Stimulated activated naive B cell treated with anti-CD40 and anti-IgM and Interleukin-4, amounts not matched to agents 10 μg/mL and 1 μg/mL and 100 μg/mL, for 72 hours (primary cell): ENCODE results near the gene MYO1G.

Source experiments
- ATAC-seq, 2 donors: fragments of 150-1000 bp; cut with Tn5 transposase; replicated peaks; 2 replicates each; pipeline ENCODE4 v1.10.0; 2021; ENCODE audit warnings: moderate library complexity in 1 of 2
- DNase-seq: peaks from one replicate; pipeline ENCODE4 v3.0.0; 2021
- H3K27ac Mint-ChIP-seq: one replicate; pipeline ENCODE4 v1.8.0; 2022; ENCODE audit warnings: mild to moderate bottlenecking, mixed read lengths
- H3K27me3 Mint-ChIP-seq, 2 donors: one replicate each; pipeline ENCODE4 v1.8.0; 2022; ENCODE audit warnings: mixed read lengths in 2 of 2
- H3K36me3 Mint-ChIP-seq, 2 donors: one replicate each; pipeline ENCODE4 v1.8.0; 2022; ENCODE audit warnings: mixed read lengths in 2 of 2, mild to moderate bottlenecking in 1 of 2
- H3K4me1 Mint-ChIP-seq, 2 donors: one replicate each; pipeline ENCODE4 v1.8.0; 2022; ENCODE audit warnings: mixed read lengths in 2 of 2, mild to moderate bottlenecking in 1 of 2
- H3K4me3 Mint-ChIP-seq, 2 donors: one replicate each; pipeline ENCODE4 v1.8.0; 2022; ENCODE audit warnings: mild to moderate bottlenecking in 2 of 2, mixed read lengths in 2 of 2, moderate library complexity in 1 of 2
- H3K9me3 Mint-ChIP-seq, 2 donors: one replicate each; pipeline ENCODE4 v1.8.0; 2022; ENCODE audit warnings: mixed read lengths in 2 of 2, mild to moderate bottlenecking in 1 of 2

Gene MYO1G

DNA sequence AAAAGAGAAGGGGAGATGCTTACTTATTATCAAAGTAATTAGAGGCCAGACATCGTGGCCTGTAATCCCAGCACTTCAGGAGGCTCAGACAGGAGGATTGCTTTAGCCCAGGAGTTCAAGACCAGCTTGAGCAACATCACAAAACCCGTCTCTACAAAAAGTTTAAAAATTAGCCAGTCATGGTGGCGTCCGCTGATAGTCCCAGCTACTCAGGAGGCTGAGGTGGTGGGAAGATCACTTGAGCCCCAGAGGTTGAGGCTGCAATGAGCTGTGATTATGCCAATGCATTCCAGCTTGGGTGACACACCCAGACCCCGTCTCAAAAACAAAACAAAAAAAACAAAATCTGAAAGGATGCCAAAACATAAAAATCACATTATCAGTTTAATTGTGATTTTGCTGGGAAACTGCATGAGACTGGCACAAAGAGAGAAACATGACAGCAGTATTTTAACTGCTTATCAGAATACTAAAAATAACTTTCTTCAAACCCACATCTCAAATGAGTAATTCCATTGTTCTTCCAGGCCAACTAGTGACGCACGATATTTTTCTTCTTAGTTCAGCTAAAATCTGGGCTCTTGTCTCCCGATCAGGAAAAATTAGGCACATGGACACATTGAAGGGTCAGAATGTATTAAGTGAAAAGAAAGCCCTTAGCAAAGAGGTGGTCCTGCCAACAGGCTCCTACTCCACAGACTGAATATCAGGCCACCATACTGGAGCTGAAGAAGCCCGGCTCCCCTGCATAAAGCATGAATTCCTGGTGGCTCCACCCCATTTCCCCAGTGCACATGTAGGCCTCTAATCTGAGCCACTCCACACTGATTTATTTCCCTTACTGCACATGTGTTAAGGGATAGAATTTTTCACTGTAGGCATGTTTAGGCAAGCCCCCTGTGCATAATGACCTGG lies 11.6 kb upstream of the MYO1G start:
- H3K4me1 Mint-ChIP-seq, result peaks cover 25 to 47% of the 10 kb centered on the region in 2 donors
- peaks cover 15 to 18% of the 10 kb centered on the region in 2 donors for H3K36me3 Mint-ChIP-seq
- ATAC-seq (no peak), DNase-seq (no peak)
- no peak overlapping the region for H3K4me3 Mint-ChIP-seq
- H3K27me3 Mint-ChIP-seq, result no peaks in the 10 kb centered on the region
- H3K27ac Mint-ChIP-seq, result no peak overlapping the region
- no peaks in the 10 kb centered on the region for H3K9me3 Mint-ChIP-seq

GRCh38 chr7:44989132-44989531 lies 10.3 kb upstream of the MYO1G start:
- no peak overlapping the region for H3K27ac Mint-ChIP-seq
- peaks cover 28 to 30% of the 10 kb centered on the region in 2 donors for H3K36me3 Mint-ChIP-seq
- H3K4me1 Mint-ChIP-seq, result peaks cover 26 to 47% of the 10 kb centered on the region in 2 donors
- ATAC-seq (no peak), DNase-seq (no peak)
- H3K9me3 Mint-ChIP-seq, result no peaks in the 10 kb centered on the region
- no peaks in the 10 kb centered on the region for H3K27me3 Mint-ChIP-seq
- no peak overlapping the region for H3K4me3 Mint-ChIP-seq

DNA sequence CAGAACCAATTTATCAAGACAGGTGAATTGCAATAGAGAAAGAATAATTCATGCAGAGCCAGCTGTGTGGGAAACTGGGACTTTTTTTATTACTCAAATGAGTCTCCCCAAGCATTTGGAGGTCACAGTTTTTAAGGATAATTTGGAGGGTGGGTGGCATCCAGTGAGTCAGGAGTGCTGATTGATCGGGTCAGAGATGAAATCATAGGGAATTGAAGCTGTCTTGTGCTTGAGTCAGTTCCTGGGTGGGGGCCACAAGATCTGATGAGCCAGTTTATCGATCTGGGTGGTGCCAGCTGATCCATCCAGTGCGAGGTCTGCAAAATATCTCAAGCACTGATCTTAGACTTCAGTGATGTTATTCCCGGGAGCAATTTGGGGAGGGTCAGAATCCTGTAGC lies 9.9 kb upstream of the MYO1G start:
- peaks cover 32 to 35% of the 10 kb centered on the region in 2 donors for H3K36me3 Mint-ChIP-seq
- no peak overlapping the region for H3K4me3 Mint-ChIP-seq
- H3K27ac Mint-ChIP-seq, result peak overlapping the region; percentile 14
- no peaks in the 10 kb centered on the region for H3K27me3 Mint-ChIP-seq
- H3K4me1 Mint-ChIP-seq, result peaks cover 30 to 52% of the 10 kb centered on the region in 2 donors
- no peak for ATAC-seq
- no peak for DNase-seq
- no peaks in the 10 kb centered on the region for H3K9me3 Mint-ChIP-seq

DNA sequence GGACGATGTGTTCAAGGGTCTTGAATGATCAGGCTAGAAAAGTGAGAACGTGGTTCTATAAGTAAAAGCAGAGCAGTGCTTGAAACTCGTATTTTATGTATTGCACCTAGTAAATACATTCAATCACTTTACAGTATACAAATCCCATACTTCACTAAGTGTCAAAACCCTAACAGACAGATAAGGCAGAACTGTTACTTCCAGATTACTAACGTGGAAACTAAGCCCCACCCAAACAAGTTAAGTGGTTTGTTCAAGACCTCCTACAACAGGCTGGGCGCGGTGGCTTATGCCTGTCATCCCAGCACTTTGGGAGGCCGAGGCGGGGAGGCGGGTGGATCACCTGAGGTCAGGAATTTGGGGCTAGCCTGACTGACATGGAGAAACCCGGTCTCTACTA lies 9.2 kb upstream of the MYO1G start:
- Mint-ChIP-seq H3K9me3 (no peaks in the 10 kb centered on the region), H3K4me3 (peak overlapping the region; percentile 1 to 97), H3K27me3 (no peaks in the 10 kb centered on the region), H3K36me3 (peaks cover 39 to 41% of the 10 kb centered on the region in 2 donors), H3K27ac (no peak overlapping the region), H3K4me1 (peaks cover 34 to 58% of the 10 kb centered on the region in 2 donors)
- DNase-seq (no peak), ATAC-seq (no peak)

DNA sequence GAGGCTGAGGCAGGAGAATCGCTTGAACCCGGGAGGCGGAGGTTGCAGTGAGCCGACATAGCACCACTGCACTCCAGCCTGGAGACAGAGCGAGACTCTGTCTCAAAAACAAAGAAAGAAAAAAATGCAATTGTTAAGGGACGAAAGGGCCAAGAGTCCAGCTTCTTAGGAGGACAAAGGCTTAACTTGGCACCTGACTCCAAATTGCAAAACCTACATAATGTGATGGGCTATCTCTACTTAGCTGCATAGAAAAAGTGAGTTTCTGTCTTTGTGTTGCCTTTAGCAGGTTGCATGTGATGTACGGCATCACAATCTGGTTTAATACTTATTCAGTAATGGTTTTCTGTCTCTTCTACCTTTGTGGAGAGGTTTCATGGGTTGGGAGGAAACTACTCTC lies 8.6 kb upstream of the MYO1G start:
- Mint-ChIP-seq H3K27me3 (no peaks in the 10 kb centered on the region), H3K4me1 (peaks cover 38 to 61% of the 10 kb centered on the region in 2 donors), H3K27ac (peak overlapping the region; percentile 100), H3K4me3 (peak overlapping the region; percentile 97 to 98), H3K36me3 (peaks cover 40 to 42% of the 10 kb centered on the region in 2 donors), H3K9me3 (no peaks in the 10 kb centered on the region)
- DNase-seq, result no peak
- no peak for ATAC-seq

- peaks cover 42 to 71% of the 10 kb centered on the region in 2 donors for H3K4me1 Mint-ChIP-seq
- peaks cover 46 to 51% of the 10 kb centered on the region in 2 donors for H3K36me3 Mint-ChIP-seq
- H3K27ac Mint-ChIP-seq, result peak overlapping the region; percentile 100
- peak overlapping the region; percentile 97 to 98 for H3K4me3 Mint-ChIP-seq
- DNase-seq, result peak; percentile 94
- no peaks in the 10 kb centered on the region for H3K27me3 Mint-ChIP-seq
- H3K9me3 Mint-ChIP-seq, result no peaks in the 10 kb centered on the region
- peak; percentile 95 to 97 for ATAC-seq
Measured at GRCh38 chr7:44986218-44987053, 7.6 kb upstream of the MYO1G start.

GRCh38 chr7:44985900-44986217 lies 7.0 kb upstream of the MYO1G start:
- H3K9me3 Mint-ChIP-seq, result no peaks in the 10 kb centered on the region
- peak overlapping the region; percentile 100 for H3K27ac Mint-ChIP-seq
- peak overlapping the region; percentile 97 to 98 for H3K4me3 Mint-ChIP-seq
- ATAC-seq (no peak), DNase-seq (no peak)
- peaks cover 49 to 51% of the 10 kb centered on the region in 2 donors for H3K36me3 Mint-ChIP-seq
- no peaks in the 10 kb centered on the region for H3K27me3 Mint-ChIP-seq
- H3K4me1 Mint-ChIP-seq, result peaks cover 47 to 77% of the 10 kb centered on the region in 2 donors

- H3K27me3 Mint-ChIP-seq, result no peaks in the 10 kb centered on the region
- peaks cover 49 to 84% of the 10 kb centered on the region in 2 donors for H3K4me1 Mint-ChIP-seq
- peaks cover 49 to 51% of the 10 kb centered on the region in 2 donors for H3K36me3 Mint-ChIP-seq
- H3K9me3 Mint-ChIP-seq, result no peaks in the 10 kb centered on the region
- DNase-seq (no peak), ATAC-seq (no peak)
- peak overlapping the region; percentile 97 to 98 for H3K4me3 Mint-ChIP-seq
- H3K27ac Mint-ChIP-seq, result peak overlapping the region; percentile 100
Measured at GRCh38 chr7:44985033-44985695, 6.3 kb upstream of the MYO1G start.

DNA sequence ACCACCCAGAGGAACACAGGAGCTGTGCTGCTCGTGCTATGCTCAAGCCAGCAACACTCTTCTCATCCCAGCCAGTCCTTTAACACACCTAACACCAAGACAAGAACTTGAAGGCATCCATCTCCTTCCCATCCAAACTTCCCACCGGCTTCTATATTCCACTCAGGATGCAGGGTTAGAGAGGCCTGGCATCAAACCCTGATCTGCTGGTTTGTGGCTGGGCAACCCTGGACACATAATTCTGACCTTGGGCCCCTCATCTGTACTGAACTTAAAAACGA lies 5.6 kb upstream of the MYO1G start:
- Mint-ChIP-seq H3K27ac (peak overlapping the region; percentile 100), H3K36me3 (peaks cover 49 to 51% of the 10 kb centered on the region in 2 donors), H3K4me3 (peak overlapping the region; percentile 97 to 98), H3K4me1 (peaks cover 57 to 91% of the 10 kb centered on the region in 2 donors), H3K9me3 (no peaks in the 10 kb centered on the region), H3K27me3 (no peaks in the 10 kb centered on the region)
- no peak for DNase-seq
- no peak for ATAC-seq

DNA sequence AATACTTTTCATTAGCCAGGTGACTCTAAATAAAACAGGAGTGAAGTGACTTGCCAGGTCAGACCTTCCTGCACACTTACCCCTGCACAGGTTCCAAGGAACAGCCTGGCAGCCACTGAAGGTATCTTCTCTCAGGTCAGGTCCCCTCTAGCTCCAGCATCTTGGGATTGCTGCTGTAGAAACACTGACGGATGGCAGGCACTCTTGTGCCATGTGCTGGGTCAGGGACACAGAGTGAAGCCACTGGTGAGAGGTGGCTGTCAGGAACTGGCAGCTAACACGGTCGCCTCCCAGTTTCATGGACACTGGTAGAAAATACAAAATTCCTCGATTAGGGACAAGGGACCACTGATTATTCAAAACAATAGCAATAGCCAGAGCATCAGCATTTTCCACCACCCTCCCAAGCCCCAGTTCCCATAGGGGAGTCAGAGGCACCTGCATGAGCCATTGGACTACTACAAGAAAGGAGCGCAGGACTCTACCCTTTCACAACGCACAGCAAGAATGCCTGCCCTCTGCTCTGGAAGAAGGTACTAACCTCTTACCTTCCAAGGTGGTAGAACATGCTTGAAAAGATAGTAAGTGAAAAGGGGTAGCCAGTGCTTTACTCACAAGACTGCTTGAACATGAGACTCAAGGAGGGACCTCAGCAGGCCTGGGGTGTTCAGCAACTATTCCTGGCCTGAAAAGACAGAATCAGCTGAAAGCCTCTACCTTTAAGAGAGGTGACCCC lies 5.1 kb upstream of the MYO1G start:
- peak overlapping the region; percentile 97 to 98 for H3K4me3 Mint-ChIP-seq
- ATAC-seq (no peak), DNase-seq (no peak)
- peaks cover 50 to 55% of the 10 kb centered on the region in 2 donors for H3K36me3 Mint-ChIP-seq
- H3K9me3 Mint-ChIP-seq, result no peaks in the 10 kb centered on the region
- no peaks in the 10 kb centered on the region for H3K27me3 Mint-ChIP-seq
- H3K4me1 Mint-ChIP-seq, result peaks cover 58 to 95% of the 10 kb centered on the region in 2 donors
- H3K27ac Mint-ChIP-seq, result peak overlapping the region; percentile 100

- Mint-ChIP-seq H3K27ac (peak overlapping the region; percentile 99), H3K36me3 (peaks cover 59 to 64% of the 10 kb centered on the region in 2 donors), H3K9me3 (no peaks in the 10 kb centered on the region), H3K4me3 (peak overlapping the region; percentile 97 to 98), H3K4me1 (peaks cover 60 to 97% of the 10 kb centered on the region in 2 donors), H3K27me3 (no peaks in the 10 kb centered on the region)
- ATAC-seq (no peak), DNase-seq (no peak)
Measured at GRCh38 chr7:44982970-44983369, 4.2 kb upstream of the MYO1G start.

DNA sequence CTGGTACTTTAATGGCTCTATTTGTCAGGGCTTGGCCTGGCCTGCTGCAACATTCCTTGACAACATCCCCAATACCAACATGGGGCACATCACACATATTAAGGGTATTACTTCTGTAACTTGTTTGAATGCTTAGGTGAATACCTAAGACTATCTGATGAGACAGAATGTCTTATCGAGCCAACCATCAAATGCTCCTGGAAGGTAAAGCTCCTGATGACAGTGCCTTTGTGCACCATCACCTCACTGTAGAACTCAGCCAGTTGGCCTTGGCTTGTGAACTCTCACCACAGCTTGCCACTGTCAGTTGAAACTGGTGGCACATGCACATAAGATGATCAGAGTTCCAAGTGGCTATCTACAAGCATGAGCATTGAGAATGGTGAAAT lies 3.7 kb upstream of the MYO1G start:
- peak overlapping the region in 1 of 2 donors; percentile 39 for H3K4me3 Mint-ChIP-seq
- peaks cover 64 to 69% of the 10 kb centered on the region in 2 donors for H3K36me3 Mint-ChIP-seq
- H3K9me3 Mint-ChIP-seq, result no peaks in the 10 kb centered on the region

DNA sequence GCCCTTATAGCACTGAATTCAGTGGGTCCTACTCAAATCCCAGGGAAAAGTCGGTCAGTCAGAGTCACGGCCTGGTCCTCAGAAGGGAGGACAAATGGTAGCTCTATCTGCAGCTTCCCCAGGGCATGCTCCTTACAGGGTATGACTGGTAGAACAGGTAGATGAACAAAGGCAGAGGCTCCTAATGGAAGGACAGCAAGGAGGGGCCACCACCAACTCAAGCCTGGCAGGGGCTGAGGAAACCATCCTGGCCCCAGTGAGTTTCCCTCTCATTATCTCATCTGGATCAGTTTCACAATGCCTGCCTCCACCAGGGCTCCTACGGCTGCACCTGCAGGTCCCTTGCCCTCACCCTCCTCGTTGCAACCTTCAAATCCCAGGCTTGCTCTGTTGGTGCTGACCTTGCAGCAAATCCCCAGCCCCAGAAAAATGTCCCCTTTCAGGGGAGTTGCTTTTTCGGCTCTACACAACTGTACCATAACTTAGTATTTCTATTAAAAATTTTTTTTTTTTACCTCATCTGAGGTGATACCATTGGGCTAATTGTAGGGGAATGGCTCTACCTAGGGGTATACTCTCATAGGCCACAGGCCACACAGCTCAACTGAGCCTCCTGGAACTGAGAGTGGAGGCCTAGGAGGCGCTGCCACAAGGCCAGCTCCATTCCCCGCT lies 2.4 kb upstream of the MYO1G start:
- H3K27me3 Mint-ChIP-seq, result no peaks in the 10 kb centered on the region
- H3K4me1 Mint-ChIP-seq, result peaks cover 63 to 97% of the 10 kb centered on the region in 2 donors
- peak overlapping the region; percentile 93 to 97 for H3K4me3 Mint-ChIP-seq
- peaks cover 69 to 75% of the 10 kb centered on the region in 2 donors for H3K36me3 Mint-ChIP-seq
- ATAC-seq (peak in 1 of 2 donors; percentile 1), DNase-seq (peak; percentile 37)
- H3K27ac Mint-ChIP-seq, result peak overlapping the region; percentile 99
- H3K9me3 Mint-ChIP-seq, result no peaks in the 10 kb centered on the region

More for the DNA sequence above, 3.7 kb upstream of the MYO1G start:
- Mint-ChIP-seq H3K27me3 (no peaks in the 10 kb centered on the region), H3K27ac (peak overlapping the region; percentile 99), H3K4me1 (peaks cover 60 to 97% of the 10 kb centered on the region in 2 donors)
- ATAC-seq (no peak), DNase-seq (no peak)
